Measurements from ENCODE around the gene SYT11. TPM values are rescaled to one million over a fixed set of nuclear protein-coding genes. Genes with fewer than 3 reads are reported as not detected.
A peak's percentile ranks its signal among the peaks of the same experiment; 100 is the strongest.

SYT11 gene
- total and polyA plus RNA-seq, 10 donors = 1.1 to 22.1 (median 11.9) TPM

DNA sequence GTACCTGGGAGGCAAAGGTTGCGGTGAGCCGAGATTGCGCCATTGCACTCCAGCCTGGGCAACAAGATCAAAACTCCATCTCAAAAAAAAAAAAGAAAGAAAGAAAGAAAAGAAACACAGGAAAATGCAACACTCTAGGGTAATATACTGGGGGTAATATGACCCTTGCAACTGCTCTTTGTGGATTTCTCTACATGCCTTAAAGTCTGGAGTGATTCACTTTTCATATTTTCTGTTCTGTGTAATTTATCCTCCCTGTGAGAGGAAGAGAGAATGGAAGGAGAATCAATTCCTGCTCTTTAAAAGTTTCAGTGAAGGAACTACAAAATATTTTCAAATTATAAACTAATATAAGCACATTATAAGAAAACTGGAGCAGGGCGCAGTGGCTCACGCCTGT, 29.1 kb downstream of the SYT11 start:
- TF ChIP-seq POLR2AphosphoS5 (IDR thresholded peaks at IDR 0.05) (no peak), POLR2A (IDR thresholded peaks at IDR 0.05) (no peak)
- TF ChIP-seq, protein P1, sequence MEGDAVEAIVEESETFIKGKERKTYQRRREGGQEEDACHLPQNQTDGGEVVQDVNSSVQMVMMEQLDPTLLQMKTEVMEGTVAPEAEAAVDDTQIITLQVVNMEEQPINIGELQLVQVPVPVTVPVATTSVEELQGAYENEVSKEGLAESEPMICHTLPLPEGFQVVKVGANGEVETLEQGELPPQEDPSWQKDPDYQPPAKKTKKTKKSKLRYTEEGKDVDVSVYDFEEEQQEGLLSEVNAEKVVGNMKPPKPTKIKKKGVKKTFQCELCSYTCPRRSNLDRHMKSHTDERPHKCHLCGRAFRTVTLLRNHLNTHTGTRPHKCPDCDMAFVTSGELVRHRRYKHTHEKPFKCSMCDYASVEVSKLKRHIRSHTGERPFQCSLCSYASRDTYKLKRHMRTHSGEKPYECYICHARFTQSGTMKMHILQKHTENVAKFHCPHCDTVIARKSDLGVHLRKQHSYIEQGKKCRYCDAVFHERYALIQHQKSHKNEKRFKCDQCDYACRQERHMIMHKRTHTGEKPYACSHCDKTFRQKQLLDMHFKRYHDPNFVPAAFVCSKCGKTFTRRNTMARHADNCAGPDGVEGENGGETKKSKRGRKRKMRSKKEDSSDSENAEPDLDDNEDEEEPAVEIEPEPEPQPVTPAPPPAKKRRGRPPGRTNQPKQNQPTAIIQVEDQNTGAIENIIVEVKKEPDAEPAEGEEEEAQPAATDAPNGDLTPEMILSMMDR (IDR thresholded peaks at IDR 0.05 in 8 of 11, conservative IDR thresholded peaks at IDR 0.05 in 3 of 11) = no peak
- H3K27me3 ChIP-seq (replicated peaks in 1 of 7) = no peaks in the 10 kb centered on the region
- H3K4me3 ChIP-seq = no peak overlapping the region
- no peak overlapping the region for H3K27ac ChIP-seq
- intact Hi-C loops (cut with DNase I; ENCODE audit: low total_unique reads) = no loop called here
- WGBS, 5 donors = 93 to 100% (median 95%) methylated on average over 5 of the region's 5 CpGs
- H3K9me3 ChIP-seq = no peaks in the 10 kb centered on the region
- H3K4me1 ChIP-seq = peaks cover 0 to 9% (median 6%) of the 10 kb centered on the region in 6 donors
- no peak for DNase-seq
- peaks cover 0 to 3% (median 0%) of the 10 kb centered on the region in 6 donors for H3K36me3 ChIP-seq

DNA sequence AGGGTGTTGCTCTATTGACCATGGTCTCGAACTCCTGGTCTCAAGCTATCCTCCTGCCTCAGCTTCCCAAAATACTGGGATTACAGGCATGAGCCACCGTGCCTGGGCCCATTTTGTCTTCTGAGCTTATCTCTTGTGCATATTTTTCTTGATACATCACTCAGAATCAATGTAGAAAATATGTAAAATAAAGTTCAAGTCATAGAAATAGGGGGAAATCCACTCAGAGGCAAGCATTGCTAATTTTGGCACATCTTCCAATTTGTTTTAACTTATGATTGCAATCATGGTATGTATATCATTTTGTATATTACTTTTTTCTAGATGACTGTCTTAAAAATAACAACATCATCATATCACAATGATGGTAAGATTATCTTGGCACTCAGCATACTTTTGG, 30.2 kb downstream of the SYT11 start:
- TF ChIP-seq, protein P1 (IDR thresholded peaks at IDR 0.05 in 8 of 11, conservative IDR thresholded peaks at IDR 0.05 in 3 of 11) = no peak
- TF ChIP-seq POLR2AphosphoS5 (IDR thresholded peaks at IDR 0.05) (no peak), POLR2A (IDR thresholded peaks at IDR 0.05) (no peak)
- H3K4me1 ChIP-seq = peaks cover 0 to 20% (median 14%) of the 10 kb centered on the region in 6 donors
- no peak for DNase-seq
- no peak overlapping the region for H3K4me3 ChIP-seq
- no peak overlapping the region for H3K27ac ChIP-seq
- H3K9me3 ChIP-seq = no peaks in the 10 kb centered on the region
- H3K36me3 ChIP-seq = peaks cover 0 to 3% (median 0%) of the 10 kb centered on the region in 6 donors
- intact Hi-C loops (cut with DNase I; ENCODE audit: low total_unique reads) = no loop called here
- H3K27me3 ChIP-seq (replicated peaks in 1 of 7) = no peaks in the 10 kb centered on the region
- 83 to 90% (median 85%) methylated on average over 2 of the region's 2 CpGs for WGBS, 5 donors

DNA sequence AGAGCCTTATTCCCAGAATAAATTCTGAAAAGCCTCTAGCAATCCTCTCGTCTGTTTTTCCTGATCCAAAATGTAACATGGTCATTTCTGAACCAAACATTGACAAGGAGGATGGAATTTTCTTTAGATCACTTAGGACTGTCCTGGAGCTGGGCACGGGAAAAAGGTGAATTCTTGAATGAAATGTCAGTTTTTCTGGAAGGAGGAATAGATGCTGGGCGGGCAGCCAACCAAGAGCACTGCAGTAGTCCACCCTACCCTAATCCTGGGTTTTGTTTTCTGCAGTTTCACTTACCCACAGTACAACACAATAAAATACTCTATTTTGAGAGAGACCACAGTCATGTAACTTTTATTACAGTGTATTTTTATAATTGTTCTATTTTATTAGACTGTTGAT, 30.9 kb downstream of the SYT11 start:
- TF ChIP-seq, protein P1 (IDR thresholded peaks at IDR 0.05 in 8 of 11, conservative IDR thresholded peaks at IDR 0.05 in 3 of 11) = no peak
- TF ChIP-seq POLR2A (IDR thresholded peaks at IDR 0.05) (no peak), POLR2AphosphoS5 (IDR thresholded peaks at IDR 0.05) (no peak)
- intact Hi-C loops (cut with DNase I; ENCODE audit: low total_unique reads) = no loop called here
- H3K4me3 ChIP-seq = no peak overlapping the region
- no peak overlapping the region for H3K27ac ChIP-seq
- peaks cover 0 to 20% (median 14%) of the 10 kb centered on the region in 6 donors for H3K4me1 ChIP-seq
- 57 to 81% (median 62%) methylated on average over 3 of the region's 3 CpGs for WGBS, 5 donors
- H3K27me3 ChIP-seq (replicated peaks in 1 of 7) = no peaks in the 10 kb centered on the region
- DNase-seq = no peak
- H3K36me3 ChIP-seq = peaks cover 0 to 3% (median 0%) of the 10 kb centered on the region in 6 donors
- no peaks in the 10 kb centered on the region for H3K9me3 ChIP-seq

DNA sequence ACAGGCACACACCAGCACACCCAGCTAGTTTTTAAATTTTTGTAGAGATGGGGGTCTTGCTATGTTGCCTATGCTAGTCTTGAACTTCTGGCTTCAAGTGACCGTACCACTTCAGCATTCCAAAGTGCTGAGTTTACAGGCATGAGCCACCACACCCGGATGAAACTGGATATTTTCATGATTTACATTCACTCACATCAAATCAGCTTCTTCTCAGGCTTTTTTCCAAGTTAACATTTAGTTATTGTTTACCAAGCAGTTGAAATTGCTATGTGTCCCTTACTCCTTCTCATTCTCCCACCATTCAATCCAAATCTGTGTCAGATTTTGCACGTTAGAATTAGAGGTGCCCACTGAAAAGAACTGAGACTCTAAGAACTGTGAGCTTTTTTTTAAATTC, 33.4 kb downstream of the SYT11 start:
- Histone ChIP-seq H3K4me1 (peaks cover 0 to 20% (median 14%) of the 10 kb centered on the region in 6 donors), H3K27ac (peak overlapping the region in 7 of 8 donors; percentile 67 to 79 (median 72)), H3K27me3 (replicated peaks in 1 of 7) (no peaks in the 10 kb centered on the region), H3K9me3 (no peaks in the 10 kb centered on the region), H3K4me3 (no peak overlapping the region), H3K36me3 (peaks cover 0 to 27% (median 19%) of the 10 kb centered on the region in 6 donors)
- 63 to 83% (median 77%) methylated on average over 3 of the region's 3 CpGs for WGBS, 5 donors
- intact Hi-C loops (cut with DNase I; ENCODE audit: low total_unique reads) = no loop called here
- DNase-seq = no peak
- TF ChIP-seq POLR2A (IDR thresholded peaks at IDR 0.05) (no peak), POLR2AphosphoS5 (IDR thresholded peaks at IDR 0.05) (no peak)
- TF ChIP-seq, protein P1 (IDR thresholded peaks at IDR 0.05 in 8 of 11, conservative IDR thresholded peaks at IDR 0.05 in 3 of 11) = no peak

Data from spleen (tissue), 11 donors.